GM21737 (cell line): ENCODE results near the gene UVRAG.
"Not testable (repeated sequence)": the region's sequence is repeated elsewhere in the genome, so short reads cannot be mapped to it uniquely, and the experiment has no call there.

ENCODE experiments used
- ATAC-seq: cut with Tn5 transposase; IDR thresholded peaks from one replicate; pipeline ENCODE4 v1.9.1; 2021; ENCODE audit warnings: mild to moderate bottlenecking, moderate library complexity; ENCODE audit not compliant: unreplicated experiment

The UVRAG gene

GRCh38 chr11:75946531-75947530 lies 131.8 kb downstream of the UVRAG start:
- ATAC-seq = no peak

- no peak for ATAC-seq
These were observed 134.1 kb downstream of the UVRAG start for GRCh38 chr11:75949023-75949672.

GRCh38 chr11:75950141-75950540 lies 135.1 kb downstream of the UVRAG start:
- no peak for ATAC-seq

DNA sequence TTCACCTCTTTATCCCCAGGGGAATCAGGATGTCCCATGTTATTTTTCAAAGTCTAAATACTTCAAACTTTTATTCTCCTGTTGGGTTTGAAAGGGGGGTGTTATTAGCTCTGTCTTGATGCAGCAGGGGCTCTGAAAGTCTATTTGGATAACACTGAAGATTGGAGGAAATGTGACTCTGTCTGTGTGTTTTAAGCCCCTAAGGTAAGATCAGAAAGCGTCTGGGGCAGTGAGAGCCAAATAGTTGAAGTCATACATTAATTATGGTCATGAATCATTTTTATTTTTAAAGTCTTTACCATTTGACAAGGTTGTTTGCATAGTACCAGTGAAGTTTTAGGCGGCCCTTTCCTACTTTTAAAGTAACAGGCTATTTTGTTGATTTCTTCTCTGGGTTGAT lies 139.0 kb downstream of the UVRAG start:
- no peak for ATAC-seq

DNA sequence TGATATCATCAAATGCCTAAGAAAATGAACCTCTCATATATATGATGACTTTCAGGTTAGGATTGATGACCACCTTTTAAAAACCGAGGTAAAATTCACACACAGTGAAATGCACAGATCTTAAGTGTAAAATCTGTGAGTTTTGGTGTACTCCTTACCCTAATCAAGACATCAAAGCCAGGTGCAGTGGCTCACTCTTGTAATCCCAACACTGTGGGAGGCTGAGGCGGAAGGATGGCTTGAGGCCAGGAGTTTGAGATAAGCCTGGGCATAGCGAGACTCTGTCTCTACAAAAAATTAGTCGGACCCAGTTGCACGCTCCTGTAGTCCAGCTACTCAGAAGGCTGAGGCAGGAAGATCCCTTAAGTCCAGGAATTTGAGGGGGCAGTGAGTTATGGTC lies 140.4 kb downstream of the UVRAG start:
- ATAC-seq = no peak

- ATAC-seq = no peak
These were observed 144.5 kb downstream of the UVRAG start for GRCh38 chr11:75959540-75959939.

- ATAC-seq = no peak
These were observed 149.1 kb downstream of the UVRAG start for GRCh38 chr11:75964071-75964470.

GRCh38 chr11:75966537-75967287 lies 151.7 kb downstream of the UVRAG start:
- no peak for ATAC-seq

- no peak for ATAC-seq
These were observed 153.1 kb downstream of the UVRAG start for GRCh38 chr11:75968021-75968625.

- ATAC-seq = no peak
These were observed 154.8 kb downstream of the UVRAG start for GRCh38 chr11:75969626-75970308.

- not testable (repeated sequence) for ATAC-seq
These were observed 158.7 kb downstream of the UVRAG start for GRCh38 chr11:75973710-75974109.

- not testable (repeated sequence) for ATAC-seq
These were observed 164.1 kb downstream of the UVRAG start for GRCh38 chr11:75979075-75979474.

DNA sequence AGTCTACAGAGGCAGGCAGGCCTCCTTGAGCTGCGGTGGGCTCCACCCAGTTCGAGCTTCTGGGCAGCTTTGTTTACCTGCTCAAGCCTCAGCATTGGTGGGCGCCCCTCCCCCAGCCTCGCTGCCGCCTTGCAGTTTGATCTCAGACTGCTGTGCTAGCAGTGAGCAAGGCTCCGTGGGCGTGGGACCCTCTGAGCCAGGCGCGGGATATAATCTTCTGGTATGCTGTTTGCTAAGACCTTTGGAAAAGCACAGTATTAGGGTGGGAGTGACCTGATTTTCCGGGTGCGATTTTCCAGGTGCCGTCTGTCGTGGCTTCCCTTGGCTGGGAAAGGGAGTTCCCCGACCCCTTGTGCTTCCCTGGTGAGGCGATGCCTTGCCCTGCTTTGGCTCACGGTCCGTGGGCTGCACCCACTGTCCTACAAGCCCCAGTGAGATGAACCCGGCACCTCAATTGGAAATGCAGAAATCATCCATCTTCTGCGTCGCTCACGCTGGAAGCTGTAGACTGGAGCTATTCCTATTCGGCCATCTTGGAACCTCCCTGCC lies 164.5 kb downstream of the UVRAG start:
- not testable (repeated sequence) for ATAC-seq

DNA sequence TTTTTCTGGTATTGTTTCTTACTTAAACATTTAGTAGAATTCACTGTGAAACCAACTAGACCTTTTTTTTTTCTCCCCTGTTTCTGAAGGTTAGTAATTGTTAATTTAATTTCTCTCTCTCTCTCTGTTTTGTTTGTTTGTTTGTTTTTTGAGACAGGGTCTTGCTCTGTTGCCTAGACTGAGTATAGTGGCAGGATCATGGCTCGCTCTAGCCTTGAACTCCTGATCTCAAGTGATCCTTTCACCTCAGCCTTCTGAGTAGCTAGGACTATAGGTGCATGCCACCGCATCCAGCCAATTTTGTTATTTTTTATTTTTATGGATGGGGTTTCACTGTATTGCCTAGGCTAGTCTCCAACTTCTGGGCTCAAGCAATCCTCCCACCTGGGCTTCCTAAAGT lies 165.0 kb downstream of the UVRAG start:
- no peak for ATAC-seq

- ATAC-seq = no peak
These were observed 166.5 kb downstream of the UVRAG start for GRCh38 chr11:75981546-75981945.

DNA sequence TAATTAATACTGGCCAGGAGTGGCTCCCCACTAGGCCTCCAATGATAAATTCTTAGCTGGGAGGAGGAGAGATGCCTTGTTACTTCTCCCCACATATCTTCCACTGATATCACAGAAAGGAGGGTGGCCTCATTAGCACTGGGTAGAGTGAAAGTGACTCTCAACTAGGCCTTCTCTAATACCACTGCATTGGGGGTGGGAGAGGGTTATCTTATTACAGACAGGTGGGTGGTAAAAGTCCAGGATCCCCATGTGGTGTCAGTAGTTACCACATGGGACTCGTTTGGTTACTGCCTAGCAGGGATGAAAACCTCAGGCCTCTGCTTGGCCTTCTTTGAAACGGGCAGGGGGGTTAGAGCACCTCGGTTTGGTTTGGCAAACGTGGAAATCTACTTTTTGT lies 167.3 kb downstream of the UVRAG start:
- ATAC-seq = no peak

- ATAC-seq = no peak
These were observed 172.0 kb downstream of the UVRAG start for GRCh38 chr11:75986966-75987365.

DNA sequence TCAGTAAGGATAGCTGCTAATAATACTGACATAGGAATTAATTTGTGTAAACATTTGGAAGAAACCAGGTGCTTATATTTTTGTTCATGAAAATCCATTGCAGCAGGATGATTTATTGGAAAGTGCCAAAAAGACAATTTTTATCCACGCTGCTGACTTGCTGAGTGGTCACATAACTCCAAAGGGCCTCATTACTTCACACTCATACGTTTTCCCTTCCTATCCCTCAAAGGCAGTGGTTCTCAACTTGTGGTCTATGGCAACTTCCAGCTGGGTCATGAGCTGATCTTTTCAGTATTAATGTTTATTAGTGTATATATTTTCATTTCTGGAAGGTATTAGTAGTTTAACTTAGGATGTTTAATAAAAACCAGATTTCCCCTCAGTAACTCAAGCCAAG lies 178.1 kb downstream of the UVRAG start:
- ATAC-seq = no peak

- ATAC-seq = no peak
These were observed 179.6 kb downstream of the UVRAG start for GRCh38 chr11:75994616-75995015.
